Subcutaneous abdominal adipose tissue (tissue), 5 donors: ENCODE results near the gene FREY1.
A peak's percentile ranks its signal among the peaks of the same experiment; 100 is the strongest.

Source experiments
- H3K27ac ChIP-seq: one replicate; pipeline ENCODE4 v1.7.0; 2013; ENCODE audit warnings: low read depth, mild to moderate bottlenecking, inconsistent platforms, low read length, moderate library complexity
- H3K27me3 ChIP-seq, 5 donors: one replicate each; pipeline ENCODE4 v1.7.0; 2013; ENCODE audit warnings: low read length in 5 of 5, inconsistent platforms in 1 of 5; ENCODE audit not compliant: control insufficient read depth in 5 of 5, insufficient read depth in 4 of 5
- H3K36me3 ChIP-seq, 5 donors: one replicate each; pipeline ENCODE4 v1.7.0; 2013; ENCODE audit warnings: low read length in 5 of 5; ENCODE audit not compliant: control insufficient read depth in 5 of 5, insufficient read depth in 5 of 5
- H3K4me1 ChIP-seq, 5 donors: one replicate each; pipeline ENCODE4 v1.7.0; 2013; ENCODE audit warnings: low read length in 5 of 5, mild to moderate bottlenecking in 3 of 5, moderate library complexity in 1 of 5; ENCODE audit not compliant: control insufficient read depth in 5 of 5, insufficient read depth in 5 of 5
- H3K4me3 ChIP-seq, 5 donors: one replicate each; pipeline ENCODE4 v1.7.0; 2013; ENCODE audit warnings: low read length in 5 of 5, low read depth in 1 of 5
- H3K9ac ChIP-seq, 5 donors: one replicate each; pipeline ENCODE4 v1.7.0; 2013; ENCODE audit warnings: low read length in 5 of 5, mild to moderate bottlenecking in 4 of 5, moderate library complexity in 3 of 5
- H3K9me3 ChIP-seq, 5 donors: one replicate each; pipeline ENCODE4 v1.7.0; 2013; ENCODE audit warnings: low read length in 5 of 5; ENCODE audit not compliant: control insufficient read depth in 5 of 5
- donor health status: healthy.
- donor health status: healthy.
- donor health status: healthy.
- donor health status: healthy.
- donor health status: healthy.

Gene FREY1

GRCh38 chr11:45906965-45907611 is at the start of gene FREY1:
Gene FREY1, minus strand, starts transcription at chr11:45907271. Its CDS starts 26 bp downstream, at chr11:45907245.
- peaks cover 0 to 61% (median 37%) of the 10 kb centered on the region in 5 donors for H3K36me3 ChIP-seq

GRCh38 chr11:45949992-45950407 is 42.9 kb upstream of the FREY1 start:
- H3K27me3 ChIP-seq: no peaks in the 10 kb centered on the region
- peaks cover 29 to 74% (median 49%) of the 10 kb centered on the region in 5 donors for H3K36me3 ChIP-seq
- H3K27ac ChIP-seq: no peak overlapping the region
- no peaks in the 10 kb centered on the region for H3K9me3 ChIP-seq
- no peak overlapping the region for H3K9ac ChIP-seq
- H3K4me1 ChIP-seq: peaks cover 0 to 7% (median 0%) of the 10 kb centered on the region in 5 donors
- H3K4me3 ChIP-seq: no peak overlapping the region

More at GRCh38 chr11:45906965-45907611, at the start of gene FREY1:
- H3K27ac ChIP-seq: no peak within 1 kb of the TSS
- peaks cover 0 to 3% (median 0%) of the 10 kb centered on the region in 5 donors for H3K4me1 ChIP-seq
- H3K9me3 ChIP-seq: no peaks in the 10 kb centered on the region
- H3K9ac ChIP-seq: no peak within 1 kb of the TSS
- H3K4me3 ChIP-seq: no peak within 1 kb of the TSS
- H3K27me3 ChIP-seq: no peaks in the 10 kb centered on the region

- H3K4me3 ChIP-seq: no peak overlapping the region
- H3K27me3 ChIP-seq: no peaks in the 10 kb centered on the region
- peaks cover 27 to 89% (median 61%) of the 10 kb centered on the region in 5 donors for H3K36me3 ChIP-seq
- peaks cover 0 to 10% (median 0%) of the 10 kb centered on the region in 5 donors for H3K4me1 ChIP-seq
- no peak overlapping the region for H3K27ac ChIP-seq
- H3K9ac ChIP-seq: no peak overlapping the region
- H3K9me3 ChIP-seq: no peaks in the 10 kb centered on the region
Measured at GRCh38 chr11:45948356-45948755, 41.3 kb upstream of the FREY1 start.

GRCh38 chr11:45947885-45948284 is 40.8 kb upstream of the FREY1 start:
- H3K36me3 ChIP-seq: peaks cover 27 to 89% (median 56%) of the 10 kb centered on the region in 5 donors
- H3K27me3 ChIP-seq: no peaks in the 10 kb centered on the region

GRCh38 chr11:45945397-45945999 is 38.4 kb upstream of the FREY1 start:
- no peaks in the 10 kb centered on the region for H3K27me3 ChIP-seq
- no peak overlapping the region for H3K4me3 ChIP-seq
- peak overlapping the region; percentile 11 for H3K27ac ChIP-seq
- no peaks in the 10 kb centered on the region for H3K9me3 ChIP-seq
- peaks cover 37 to 81% (median 65%) of the 10 kb centered on the region in 5 donors for H3K36me3 ChIP-seq
- H3K4me1 ChIP-seq: peaks cover 0 to 10% (median 0%) of the 10 kb centered on the region in 5 donors
- H3K9ac ChIP-seq: peak overlapping the region in 1 of 5 donors; percentile 16

More at GRCh38 chr11:45947885-45948284, 40.8 kb upstream of the FREY1 start:
- Histone ChIP-seq H3K4me3 (no peak overlapping the region), H3K9ac (no peak overlapping the region), H3K9me3 (no peaks in the 10 kb centered on the region), H3K4me1 (peaks cover 0 to 10% (median 0%) of the 10 kb centered on the region in 5 donors), H3K27ac (no peak overlapping the region)

GRCh38 chr11:45942381-45942780 is 35.3 kb upstream of the FREY1 start:
- Histone ChIP-seq H3K9me3 (no peaks in the 10 kb centered on the region), H3K9ac (no peak overlapping the region), H3K27me3 (no peaks in the 10 kb centered on the region), H3K4me3 (no peak overlapping the region), H3K4me1 (peaks cover 0 to 10% (median 0%) of the 10 kb centered on the region in 5 donors), H3K36me3 (peaks cover 22 to 64% (median 45%) of the 10 kb centered on the region in 5 donors), H3K27ac (no peak overlapping the region)

GRCh38 chr11:45941285-45941684 is 34.2 kb upstream of the FREY1 start:
- no peaks in the 10 kb centered on the region for H3K9me3 ChIP-seq
- no peak overlapping the region for H3K27ac ChIP-seq
- peaks cover 24 to 66% (median 45%) of the 10 kb centered on the region in 5 donors for H3K36me3 ChIP-seq
- no peak overlapping the region for H3K9ac ChIP-seq
- no peak overlapping the region for H3K4me3 ChIP-seq
- H3K4me1 ChIP-seq: peaks cover 0 to 10% (median 0%) of the 10 kb centered on the region in 5 donors
- no peaks in the 10 kb centered on the region for H3K27me3 ChIP-seq

GRCh38 chr11:45939836-45940235 is 32.8 kb upstream of the FREY1 start:
- Histone ChIP-seq H3K27ac (no peak overlapping the region), H3K27me3 (no peaks in the 10 kb centered on the region), H3K9ac (no peak overlapping the region), H3K36me3 (peaks cover 27 to 65% (median 43%) of the 10 kb centered on the region in 5 donors), H3K4me1 (peaks cover 0 to 1% (median 0%) of the 10 kb centered on the region in 5 donors), H3K4me3 (no peak overlapping the region), H3K9me3 (no peaks in the 10 kb centered on the region)

- H3K4me1 ChIP-seq: no peaks in the 10 kb centered on the region
- no peaks in the 10 kb centered on the region for H3K27me3 ChIP-seq
- no peak overlapping the region for H3K4me3 ChIP-seq
- no peak overlapping the region for H3K9ac ChIP-seq
- no peaks in the 10 kb centered on the region for H3K9me3 ChIP-seq
- peaks cover 27 to 66% (median 56%) of the 10 kb centered on the region in 5 donors for H3K36me3 ChIP-seq
- no peak overlapping the region for H3K27ac ChIP-seq
Measured at GRCh38 chr11:45937916-45938315, 30.8 kb upstream of the FREY1 start.

GRCh38 chr11:45936511-45937054 is 29.5 kb upstream of the FREY1 start:
- H3K27me3 ChIP-seq: no peaks in the 10 kb centered on the region
- H3K27ac ChIP-seq: no peak overlapping the region
- no peak overlapping the region for H3K9ac ChIP-seq
- H3K9me3 ChIP-seq: no peaks in the 10 kb centered on the region
- no peak overlapping the region for H3K4me3 ChIP-seq
- peaks cover 15 to 64% (median 56%) of the 10 kb centered on the region in 5 donors for H3K36me3 ChIP-seq
- peaks cover 0 to 7% (median 4%) of the 10 kb centered on the region in 5 donors for H3K4me1 ChIP-seq
